Caki2 (cell line): ENCODE measurements around the gene TMEM108. TPM values are rescaled to one million over a fixed set of nuclear protein-coding genes. Genes with fewer than 3 reads are reported as not detected.

ENCODE experiments used
- DNase-seq: peaks from one replicate; pipeline ENCODE4 v3.0.0-alpha.2; 2015; ENCODE audit warnings: low read depth
- in situ Hi-C: cut with HindIII; loops from 2 replicates; pipeline ENCODE4 v1.10.0; 2016; ENCODE audit warnings: low sequenced_read_pairs, low pct_unique_long_range_greater_than_20kb, mixed read lengths
- total RNA-seq: library from RNA; depleted of rRNA; stranded (reverse); fragments of >200 nt; shearing (Covaris generic); gene quantifications from 2 replicates; pipeline ENCODE4 v1.2.3, GENCODE V29; 2014; ENCODE audit warnings: low replicate concordance

TMEM108 gene
- total RNA-seq, 1 experiment from 2014 or later: not detected

GRCh38 chr3:133278260-133279043, 240.3 kb downstream of the TMEM108 start:
- DNase-seq: no peak
- in situ Hi-C loops: no loop called here

DNA sequence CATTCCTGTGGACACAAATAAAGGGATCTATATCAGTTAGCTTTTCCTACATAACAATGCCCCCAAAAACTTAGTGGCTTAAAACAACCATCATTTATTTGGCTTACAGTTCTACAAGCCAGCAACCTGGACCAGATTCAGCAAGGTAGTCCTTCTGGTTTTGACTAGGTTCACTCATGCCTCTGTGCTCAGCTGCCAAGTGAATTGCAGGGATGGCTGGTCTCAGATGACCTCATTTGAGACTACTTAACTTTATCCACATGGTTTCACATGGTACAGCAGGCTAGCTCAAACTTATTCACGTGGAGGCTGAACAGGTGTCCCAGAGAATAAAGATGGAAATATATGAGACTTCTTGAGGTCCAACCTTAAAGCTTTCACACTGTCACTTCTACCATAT, 242.4 kb downstream of the TMEM108 start:
- in situ Hi-C loops: no loop called here

GRCh38 chr3:133282236-133282635, 244.0 kb downstream of the TMEM108 start:
- no peak for DNase-seq
- in situ Hi-C loops: no loop called here

More for the DNA sequence above, 242.4 kb downstream of the TMEM108 start:
- no peak for DNase-seq

GRCh38 chr3:133283958-133284807, 246.0 kb downstream of the TMEM108 start:
- in situ Hi-C loops: no loop called here
- no peak for DNase-seq

GRCh38 chr3:133289322-133289721, 251.1 kb downstream of the TMEM108 start:
- in situ Hi-C loops: no loop called here

GRCh38 chr3:133292296-133292695, 254.1 kb downstream of the TMEM108 start:
- in situ Hi-C loops: no loop called here
- no peak for DNase-seq

More at GRCh38 chr3:133289322-133289721, 251.1 kb downstream of the TMEM108 start:
- DNase-seq: no peak

- in situ Hi-C loops: no loop called here
- DNase-seq: no peak
These were observed 255.4 kb downstream of the TMEM108 start for GRCh38 chr3:133293397-133294110.

- in situ Hi-C loops: no loop called here
- no peak for DNase-seq
These were observed 256.1 kb downstream of the TMEM108 start for GRCh38 chr3:133294253-133294652.

- no peak for DNase-seq
- in situ Hi-C loops: no loop called here
These were observed 257.2 kb downstream of the TMEM108 start for GRCh38 chr3:133295199-133295901.

GRCh38 chr3:133295944-133296917, 258.0 kb downstream of the TMEM108 start:
- in situ Hi-C loops: no loop called here
- DNase-seq: no peak

GRCh38 chr3:133296981-133297380, 258.8 kb downstream of the TMEM108 start:
- no peak for DNase-seq
- in situ Hi-C loops: no loop called here

GRCh38 chr3:133300102-133300501, 261.9 kb downstream of the TMEM108 start:
- in situ Hi-C loops: no loop called here
- DNase-seq: no peak

DNA sequence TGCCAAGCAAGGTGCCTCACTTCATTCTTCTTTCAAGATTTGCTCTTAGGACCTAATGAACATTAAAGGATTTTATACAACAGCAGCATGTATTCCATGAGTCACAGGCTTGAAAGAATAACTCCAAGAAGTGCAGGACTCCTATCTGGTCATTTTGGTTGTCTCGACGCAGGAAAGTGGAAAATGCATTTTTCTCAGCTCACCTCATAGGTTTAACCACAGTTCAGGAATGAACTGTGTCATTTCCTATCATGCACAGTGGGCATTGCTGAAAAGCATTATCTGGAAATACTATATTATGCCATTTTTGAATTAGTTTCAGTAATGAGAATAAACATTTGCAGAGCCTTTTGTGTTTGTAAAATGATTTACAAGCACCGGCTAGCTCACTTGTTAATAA, 263.0 kb downstream of the TMEM108 start:
- in situ Hi-C loops: no loop called here
- DNase-seq: no peak

DNA sequence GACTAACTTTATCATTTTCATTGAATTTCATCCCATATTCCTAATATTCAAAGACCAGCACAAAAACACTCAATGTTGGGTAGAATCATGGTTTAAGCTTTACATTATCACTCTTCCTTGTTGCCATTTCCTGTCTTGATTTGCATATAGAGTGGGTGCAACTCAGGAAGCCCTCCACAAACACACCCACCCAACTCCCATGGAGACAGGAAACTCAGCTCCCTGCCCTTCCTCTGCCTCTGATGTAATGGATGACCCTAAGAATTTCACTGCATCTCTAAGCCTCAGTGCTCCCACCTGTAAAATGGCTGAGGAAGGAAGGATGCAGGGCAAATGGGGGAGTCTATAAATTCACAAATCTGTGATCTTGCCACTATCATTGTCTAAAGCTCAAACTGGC, 263.5 kb downstream of the TMEM108 start:
- in situ Hi-C loops: no loop called here
- no peak for DNase-seq

- in situ Hi-C loops: no loop called here
- no peak for DNase-seq
These were observed 265.2 kb downstream of the TMEM108 start for GRCh38 chr3:133303430-133303829.

DNA sequence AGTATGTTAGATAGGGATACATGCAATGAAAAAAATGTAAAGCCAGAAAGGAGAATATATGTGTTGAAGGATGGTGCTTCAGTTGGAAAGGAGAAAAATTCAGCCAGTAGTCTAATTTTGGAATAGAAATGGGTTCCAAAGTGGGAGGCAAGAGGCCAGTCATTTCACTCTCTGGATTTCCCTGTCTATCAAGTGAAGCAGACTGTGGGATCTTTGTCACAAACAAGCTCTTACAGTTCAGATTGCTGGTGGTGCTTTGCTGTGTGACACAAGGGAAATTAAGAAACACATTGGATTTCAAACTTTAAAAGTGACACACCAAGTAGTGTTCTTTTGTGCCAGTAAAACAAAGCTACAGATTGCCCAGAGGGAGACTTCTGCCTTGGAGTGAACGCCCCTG, 279.7 kb downstream of the TMEM108 start:
- no peak for DNase-seq
- in situ Hi-C loops: no loop called here

GRCh38 chr3:133328373-133328772, 290.2 kb downstream of the TMEM108 start:
- in situ Hi-C loops: no loop called here
- no peak for DNase-seq
